Nephron (organoid): ENCODE measurements around the gene ATXN7L1.

Experiments used
- H3K27ac Mint-ChIP-seq, 3 experiments: 2 replicates each; pipeline ENCODE4 v1.8.0; 2020; ENCODE audit warnings: mixed read lengths in 3 of 3, mild to moderate bottlenecking in 2 of 3, moderate library complexity in 1 of 3
- H3K27me3 Mint-ChIP-seq: 2 replicates; pipeline ENCODE4 v1.8.0; 2021; ENCODE audit warnings: low read depth, mild to moderate bottlenecking, moderate library complexity, mixed read lengths
- H3K36me3 Mint-ChIP-seq: 2 replicates; pipeline ENCODE4 v1.8.0; 2020; ENCODE audit warnings: low read depth, mixed read lengths
- H3K4me1 Mint-ChIP-seq: 2 replicates; pipeline ENCODE4 v1.8.0; 2020; ENCODE audit warnings: mixed read lengths
- H3K4me3 Mint-ChIP-seq, 3 experiments: 2 replicates each; pipeline ENCODE4 v1.8.0; 2020; ENCODE audit warnings: mild to moderate bottlenecking in 3 of 3, mixed read lengths in 3 of 3, moderate library complexity in 2 of 3
- H3K9me3 Mint-ChIP-seq: 2 replicates; pipeline ENCODE4 v1.8.0; 2020; ENCODE audit warnings: mixed read lengths
- CTCF ChIP-seq, 3 experiments: fragments of 200-600 bp; sonication (generic); IDR thresholded peaks; one replicate each; pipeline ENCODE4 v1.5.0; 2021; ENCODE audit warnings: antibody characterized with exemption in 3 of 3; ENCODE audit not compliant: unreplicated experiment in 3 of 3

Gene ATXN7L1

GRCh38 chr7:105769901-105770628 is 106.3 kb downstream of the ATXN7L1 start:
- no peak for TF ChIP-seq CTCF (IDR thresholded peaks at IDR 0.05; ENCODE audit: unreplicated experiment in 3 of 3)
- H3K27ac Mint-ChIP-seq = peak overlapping the region; percentile 26 to 88 (median 73)
- H3K36me3 Mint-ChIP-seq = peaks cover 30% of the 10 kb centered on the region
- H3K27me3 Mint-ChIP-seq = no peaks in the 10 kb centered on the region
- H3K4me1 Mint-ChIP-seq = peaks cover 72% of the 10 kb centered on the region
- H3K9me3 Mint-ChIP-seq = peaks cover 8% of the 10 kb centered on the region
- peak overlapping the region in 1 of 3 experiments; percentile 45 for H3K4me3 Mint-ChIP-seq

GRCh38 chr7:105768898-105769507 is 107.4 kb downstream of the ATXN7L1 start:
- peaks cover 65% of the 10 kb centered on the region for H3K4me1 Mint-ChIP-seq
- no peak for TF ChIP-seq CTCF (IDR thresholded peaks at IDR 0.05; ENCODE audit: unreplicated experiment in 3 of 3)
- H3K27me3 Mint-ChIP-seq = no peaks in the 10 kb centered on the region
- H3K4me3 Mint-ChIP-seq = no peak overlapping the region
- H3K9me3 Mint-ChIP-seq = peaks cover 8% of the 10 kb centered on the region
- H3K36me3 Mint-ChIP-seq = peaks cover 30% of the 10 kb centered on the region
- H3K27ac Mint-ChIP-seq = peak overlapping the region in 2 of 3 experiments; percentile 24 to 29

GRCh38 chr7:105768117-105768516 is 108.3 kb downstream of the ATXN7L1 start:
- H3K4me3 Mint-ChIP-seq = no peak overlapping the region
- H3K36me3 Mint-ChIP-seq = peaks cover 25% of the 10 kb centered on the region
- H3K9me3 Mint-ChIP-seq = peaks cover 8% of the 10 kb centered on the region
- no peak for TF ChIP-seq CTCF (IDR thresholded peaks at IDR 0.05; ENCODE audit: unreplicated experiment in 3 of 3)
- H3K27ac Mint-ChIP-seq = no peak overlapping the region
- H3K4me1 Mint-ChIP-seq = peaks cover 58% of the 10 kb centered on the region
- no peaks in the 10 kb centered on the region for H3K27me3 Mint-ChIP-seq

- Mint-ChIP-seq H3K9me3 (peaks cover 6% of the 10 kb centered on the region), H3K4me3 (peak overlapping the region in 1 of 3 experiments; percentile 53), H3K27ac (peak overlapping the region in 2 of 3 experiments; percentile 43 to 80), H3K4me1 (peaks cover 54% of the 10 kb centered on the region), H3K27me3 (peaks cover 5% of the 10 kb centered on the region), H3K36me3 (peaks cover 12% of the 10 kb centered on the region)
- TF ChIP-seq CTCF (IDR thresholded peaks at IDR 0.05; ENCODE audit: unreplicated experiment in 3 of 3) = no peak
Observed at GRCh38 chr7:105766421-105767073, 109.9 kb downstream of the ATXN7L1 start.

GRCh38 chr7:105765846-105766245 is 110.6 kb downstream of the ATXN7L1 start:
- H3K27me3 Mint-ChIP-seq = peaks cover 5% of the 10 kb centered on the region
- H3K27ac Mint-ChIP-seq = no peak overlapping the region
- no peak for TF ChIP-seq CTCF (IDR thresholded peaks at IDR 0.05; ENCODE audit: unreplicated experiment in 3 of 3)
- peaks cover 5% of the 10 kb centered on the region for H3K36me3 Mint-ChIP-seq
- H3K9me3 Mint-ChIP-seq = peaks cover 5% of the 10 kb centered on the region
- peaks cover 54% of the 10 kb centered on the region for H3K4me1 Mint-ChIP-seq
- H3K4me3 Mint-ChIP-seq = no peak overlapping the region
